Type B pancreatic cell (in vitro differentiated cells): ENCODE results near the gene RRP8. TPM values are rescaled to one million over a fixed set of nuclear protein-coding genes. Genes with fewer than 3 reads are reported as not detected.

Source experiments
- DNase-seq: peaks from one replicate; pipeline ENCODE4 v3.0.0; 2021; ENCODE audit warnings: mixed read lengths; ENCODE audit not compliant: unreplicated experiment; ENCODE audit errors: extremely low spot score
- H3K27ac Mint-ChIP-seq: 2 replicates; pipeline ENCODE4 v1.8.0; 2021; ENCODE audit warnings: mild to moderate bottlenecking, mixed read lengths
- H3K27me3 Mint-ChIP-seq: 2 replicates; pipeline ENCODE4 v1.8.0; 2021; ENCODE audit warnings: mixed read lengths
- H3K36me3 Mint-ChIP-seq: 2 replicates; pipeline ENCODE4 v1.8.0; 2021; ENCODE audit warnings: mixed read lengths
- H3K4me1 Mint-ChIP-seq: one replicate; pipeline ENCODE4 v1.8.0; 2021; ENCODE audit warnings: mixed read lengths; ENCODE audit not compliant: unreplicated experiment
- H3K4me3 Mint-ChIP-seq: 2 replicates; pipeline ENCODE4 v1.8.0; 2021; ENCODE audit warnings: mild to moderate bottlenecking, mixed read lengths
- H3K9me3 Mint-ChIP-seq: 2 replicates; pipeline ENCODE4 v1.8.0; 2021; ENCODE audit warnings: mixed read lengths
- CTCF ChIP-seq: fragments of 200-600 bp; sonication (generic); conservative IDR thresholded peaks from 2 replicates; pipeline ENCODE4 v1.5.0; 2021; ENCODE audit warnings: antibody characterized with exemption, mild to moderate bottlenecking
- total RNA-seq: library from RNA; stranded (reverse); gene quantifications from 2 replicates; pipeline ENCODE4 v1.2.1, GENCODE V29; 2021; ENCODE audit warnings: low replicate concordance

The RRP8 gene
- total RNA-seq, 1 donor from 2014 or later = 23.5 TPM

GRCh38 chr11:6627762-6628241 is 24.4 kb upstream of the RRP8 start:
- H3K4me3 Mint-ChIP-seq = no peak overlapping the region
- TF ChIP-seq CTCF = no peak
- H3K36me3 Mint-ChIP-seq = peaks cover 12% of the 10 kb centered on the region
- peaks cover 22% of the 10 kb centered on the region for H3K27me3 Mint-ChIP-seq
- no peaks in the 10 kb centered on the region for H3K4me1 Mint-ChIP-seq
- H3K27ac Mint-ChIP-seq = no peak overlapping the region
- no peaks in the 10 kb centered on the region for H3K9me3 Mint-ChIP-seq
- no peak for DNase-seq

GRCh38 chr11:6626971-6627761 is 23.8 kb upstream of the RRP8 start:
- H3K27ac Mint-ChIP-seq = no peak overlapping the region
- H3K4me1 Mint-ChIP-seq = no peaks in the 10 kb centered on the region

GRCh38 chr11:6625832-6626420 is 22.5 kb upstream of the RRP8 start:
- H3K4me3 Mint-ChIP-seq = no peak overlapping the region
- peak; percentile 58 for DNase-seq
- TF ChIP-seq CTCF = no peak
- no peak overlapping the region for H3K27ac Mint-ChIP-seq
- peaks cover 5% of the 10 kb centered on the region for H3K36me3 Mint-ChIP-seq
- no peaks in the 10 kb centered on the region for H3K9me3 Mint-ChIP-seq
- H3K4me1 Mint-ChIP-seq = no peaks in the 10 kb centered on the region
- peaks cover 13% of the 10 kb centered on the region for H3K27me3 Mint-ChIP-seq

More at GRCh38 chr11:6626971-6627761, 23.8 kb upstream of the RRP8 start:
- peak; percentile 63 for DNase-seq
- Mint-ChIP-seq H3K27me3 (peaks cover 22% of the 10 kb centered on the region), H3K9me3 (no peaks in the 10 kb centered on the region), H3K4me3 (no peak overlapping the region), H3K36me3 (peaks cover 12% of the 10 kb centered on the region)
- TF ChIP-seq CTCF = no peak

GRCh38 chr11:6625156-6625831 is 21.9 kb upstream of the RRP8 start:
- Mint-ChIP-seq H3K27me3 (peaks cover 9% of the 10 kb centered on the region), H3K36me3 (peaks cover 5% of the 10 kb centered on the region), H3K4me3 (no peak overlapping the region), H3K4me1 (no peaks in the 10 kb centered on the region), H3K27ac (no peak overlapping the region), H3K9me3 (no peaks in the 10 kb centered on the region)
- no peak for TF ChIP-seq CTCF
- peak; percentile 60 for DNase-seq

- peaks cover 5% of the 10 kb centered on the region for H3K36me3 Mint-ChIP-seq
- TF ChIP-seq CTCF = no peak
- no peak overlapping the region for H3K27ac Mint-ChIP-seq
- H3K27me3 Mint-ChIP-seq = peaks cover 5% of the 10 kb centered on the region
- no peak overlapping the region for H3K4me3 Mint-ChIP-seq
- DNase-seq = peak; percentile 64
- H3K9me3 Mint-ChIP-seq = no peaks in the 10 kb centered on the region
- no peaks in the 10 kb centered on the region for H3K4me1 Mint-ChIP-seq
These were observed 20.3 kb upstream of the RRP8 start for GRCh38 chr11:6623391-6624363.
